Kidney (tissue), 14 donors: ENCODE measurements around the gene ZNF70. TPM values are rescaled to one million over a fixed set of nuclear protein-coding genes. Genes with fewer than 3 reads are reported as not detected.
A peak's percentile ranks its signal among the peaks of the same experiment; 100 is the strongest.

ENCODE experiments used
- DNase-seq, 5 donors: peaks; one replicate each; pipeline ENCODE4 v3.0.0-alpha.2; 2013 to 2020
- FAIRE-seq: peaks from 2 replicates; lab custom pipeline; 2012; peaks lifted over from hg19 to GRCh38; lab: Jason Lieb, UNC
- H3K27ac ChIP-seq, 2 donors: one replicate each; pipeline ENCODE4 v1.7.0; 2013; ENCODE audit warnings: low read depth in 2 of 2, low read length in 2 of 2, inconsistent platforms in 1 of 2
- H3K27me3 ChIP-seq: one replicate; pipeline ENCODE4 v1.7.1; 2013; ENCODE audit warnings: low read length, inconsistent platforms; ENCODE audit not compliant: control insufficient read depth, insufficient read depth
- H3K36me3 ChIP-seq, 3 donors: one replicate each; pipeline versions ENCODE4 v1.7.0 to v1.7.1; 2013; ENCODE audit warnings: low read length in 3 of 3, control low read depth in 1 of 3, inconsistent platforms in 1 of 3; ENCODE audit not compliant: insufficient read depth in 3 of 3, control insufficient read depth in 2 of 3
- H3K4me1 ChIP-seq, 3 donors: one replicate each; pipeline versions ENCODE4 v1.7.0 to v1.7.1; 2013; ENCODE audit warnings: low read length in 3 of 3, inconsistent platforms in 1 of 3, low read depth in 1 of 3; ENCODE audit not compliant: control insufficient read depth in 2 of 3, insufficient read depth in 2 of 3
- H3K4me3 ChIP-seq, 3 donors: one replicate each; pipeline versions ENCODE4 v1.7.0 to v1.8.1; 2013; ENCODE audit warnings: low read length in 3 of 3, control low read depth in 1 of 3, inconsistent platforms in 1 of 3
- H3K9ac ChIP-seq, 3 donors: one replicate each; pipeline versions ENCODE4 v1.7.0 to v1.7.1; 2013; ENCODE audit warnings: low read length in 3 of 3, control low read depth in 1 of 3, inconsistent platforms in 1 of 3
- H3K9me3 ChIP-seq, 3 donors: one replicate each; pipeline versions ENCODE4 v1.7.0 to v1.7.1; 2013; ENCODE audit warnings: low read length in 3 of 3, control low read depth in 1 of 3, inconsistent platforms in 1 of 3; ENCODE audit not compliant: control insufficient read depth in 2 of 3, insufficient read depth in 1 of 3
- intact Hi-C: fragments of 100-400 bp; cut with DNase I; formaldehyde crosslinking; loops from one replicate; pipeline ENCODE4 v1.11.1; 2022
- polyA plus RNA-seq: library from polyadenylated mRNA; stranded (reverse); fragments of 350-450 nt; fragmentation: Illumina TruSeq; extraction: RNeasy Lipid Tissue Mini Kit (QIAGEN cat#74804); gene quantifications from one replicate; pipeline ENCODE4 v1.2.3, GENCODE V29; 2014; ENCODE audit warnings: low read depth, low replicate concordance; ENCODE audit not compliant: insufficient read depth
- total RNA-seq: library from RNA; stranded (reverse); fragmentation: NEBNext Ultra II Directional; extraction: Animal tissue kit (Norgen Biotek cat#: 25700); gene quantifications from one replicate; pipeline ENCODE4 v1.2.1, GENCODE V29; 2021
- TF ChIP-seq, protein P1 (sequence below): IDR thresholded peaks from 3 replicates; pipeline ENCODE4 v1.5.1; 2012; ENCODE audit warnings: mild to moderate bottlenecking, moderate library complexity, borderline replicate concordance; ENCODE audit not compliant: insufficient read depth; ENCODE audit errors: extremely low read depth
- donor health status: control.
- donor health status: control.
- donor health status: control.
- donor health status: control.
- donor health status: control.
- donor health status: DM: yes; HTN: yes; CAD: no.
- donor health status: Normal renal cell carcinoma (clear cell type).

The ZNF70 gene
- total and polyA plus RNA-seq, 2 donors from 2014 or later, result 1.1 to 6.6 TPM

GRCh38 chr22:23720855-23721254, 30.1 kb downstream of the ZNF70 start:
- TF ChIP-seq, protein P1, sequence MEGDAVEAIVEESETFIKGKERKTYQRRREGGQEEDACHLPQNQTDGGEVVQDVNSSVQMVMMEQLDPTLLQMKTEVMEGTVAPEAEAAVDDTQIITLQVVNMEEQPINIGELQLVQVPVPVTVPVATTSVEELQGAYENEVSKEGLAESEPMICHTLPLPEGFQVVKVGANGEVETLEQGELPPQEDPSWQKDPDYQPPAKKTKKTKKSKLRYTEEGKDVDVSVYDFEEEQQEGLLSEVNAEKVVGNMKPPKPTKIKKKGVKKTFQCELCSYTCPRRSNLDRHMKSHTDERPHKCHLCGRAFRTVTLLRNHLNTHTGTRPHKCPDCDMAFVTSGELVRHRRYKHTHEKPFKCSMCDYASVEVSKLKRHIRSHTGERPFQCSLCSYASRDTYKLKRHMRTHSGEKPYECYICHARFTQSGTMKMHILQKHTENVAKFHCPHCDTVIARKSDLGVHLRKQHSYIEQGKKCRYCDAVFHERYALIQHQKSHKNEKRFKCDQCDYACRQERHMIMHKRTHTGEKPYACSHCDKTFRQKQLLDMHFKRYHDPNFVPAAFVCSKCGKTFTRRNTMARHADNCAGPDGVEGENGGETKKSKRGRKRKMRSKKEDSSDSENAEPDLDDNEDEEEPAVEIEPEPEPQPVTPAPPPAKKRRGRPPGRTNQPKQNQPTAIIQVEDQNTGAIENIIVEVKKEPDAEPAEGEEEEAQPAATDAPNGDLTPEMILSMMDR, result no peak
- peaks cover 0 to 6% (median 0%) of the 10 kb centered on the region in 3 donors for H3K4me1 ChIP-seq

DNA sequence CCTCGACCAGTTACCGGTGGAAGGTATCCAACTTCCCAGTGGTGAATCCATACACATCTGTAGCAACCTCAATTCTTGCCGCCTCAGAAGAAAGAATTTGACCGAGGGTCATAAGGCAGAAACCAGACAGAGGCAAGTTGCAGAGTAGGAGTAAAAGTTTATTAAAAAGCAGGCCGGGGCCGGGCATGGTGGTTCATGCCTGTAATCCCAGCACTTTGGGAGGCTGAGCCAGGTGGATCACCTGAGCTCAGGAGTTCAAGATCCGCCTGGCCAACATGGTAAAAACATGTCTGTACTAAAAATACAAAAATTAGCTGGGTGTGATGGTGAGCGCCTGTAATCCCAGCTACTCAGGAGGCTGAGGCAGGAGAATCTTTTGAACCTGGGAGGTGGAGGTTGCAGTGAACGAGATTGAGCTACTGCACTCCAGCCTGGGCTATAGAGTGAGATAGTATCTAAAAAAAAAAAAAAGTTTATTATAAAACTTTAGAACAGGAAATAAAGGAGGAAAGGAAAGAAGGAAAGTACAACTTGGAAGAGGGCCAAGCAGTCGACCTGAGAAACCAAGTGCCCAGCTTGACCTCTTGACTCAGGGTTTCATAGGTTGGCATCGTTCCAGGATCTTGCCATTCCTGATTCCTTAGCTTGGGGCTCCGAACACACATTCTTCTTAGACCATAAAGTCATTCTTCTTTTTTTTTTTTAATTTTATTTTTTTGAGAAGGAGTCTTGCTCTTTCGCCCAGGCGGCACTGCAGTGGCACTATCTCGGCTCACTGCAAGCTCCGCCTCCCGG, 32.3 kb downstream of the ZNF70 start:
- intact Hi-C loops, result no loop called here
- H3K27ac ChIP-seq, result no peak overlapping the region
- H3K4me3 ChIP-seq, result no peak overlapping the region
- FAIRE-seq (peak; percentile 63), DNase-seq (no peak)
- peaks cover 0 to 7% (median 0%) of the 10 kb centered on the region in 3 donors for H3K4me1 ChIP-seq
- TF ChIP-seq, protein P1, result no peak
- peaks cover 0 to 2% (median 0%) of the 10 kb centered on the region in 3 donors for H3K36me3 ChIP-seq
- H3K27me3 ChIP-seq, result no peaks in the 10 kb centered on the region
- H3K9ac ChIP-seq, result no peak overlapping the region
- H3K9me3 ChIP-seq, result no peaks in the 10 kb centered on the region

More at GRCh38 chr22:23720855-23721254, 30.1 kb downstream of the ZNF70 start:
- intact Hi-C loops, result no loop called here
- Histone ChIP-seq H3K27me3 (no peaks in the 10 kb centered on the region), H3K9me3 (no peaks in the 10 kb centered on the region), H3K4me3 (no peak overlapping the region), H3K36me3 (no peaks in the 10 kb centered on the region), H3K9ac (no peak overlapping the region), H3K27ac (no peak overlapping the region)
- FAIRE-seq, result no peak
- no peak for DNase-seq

DNA sequence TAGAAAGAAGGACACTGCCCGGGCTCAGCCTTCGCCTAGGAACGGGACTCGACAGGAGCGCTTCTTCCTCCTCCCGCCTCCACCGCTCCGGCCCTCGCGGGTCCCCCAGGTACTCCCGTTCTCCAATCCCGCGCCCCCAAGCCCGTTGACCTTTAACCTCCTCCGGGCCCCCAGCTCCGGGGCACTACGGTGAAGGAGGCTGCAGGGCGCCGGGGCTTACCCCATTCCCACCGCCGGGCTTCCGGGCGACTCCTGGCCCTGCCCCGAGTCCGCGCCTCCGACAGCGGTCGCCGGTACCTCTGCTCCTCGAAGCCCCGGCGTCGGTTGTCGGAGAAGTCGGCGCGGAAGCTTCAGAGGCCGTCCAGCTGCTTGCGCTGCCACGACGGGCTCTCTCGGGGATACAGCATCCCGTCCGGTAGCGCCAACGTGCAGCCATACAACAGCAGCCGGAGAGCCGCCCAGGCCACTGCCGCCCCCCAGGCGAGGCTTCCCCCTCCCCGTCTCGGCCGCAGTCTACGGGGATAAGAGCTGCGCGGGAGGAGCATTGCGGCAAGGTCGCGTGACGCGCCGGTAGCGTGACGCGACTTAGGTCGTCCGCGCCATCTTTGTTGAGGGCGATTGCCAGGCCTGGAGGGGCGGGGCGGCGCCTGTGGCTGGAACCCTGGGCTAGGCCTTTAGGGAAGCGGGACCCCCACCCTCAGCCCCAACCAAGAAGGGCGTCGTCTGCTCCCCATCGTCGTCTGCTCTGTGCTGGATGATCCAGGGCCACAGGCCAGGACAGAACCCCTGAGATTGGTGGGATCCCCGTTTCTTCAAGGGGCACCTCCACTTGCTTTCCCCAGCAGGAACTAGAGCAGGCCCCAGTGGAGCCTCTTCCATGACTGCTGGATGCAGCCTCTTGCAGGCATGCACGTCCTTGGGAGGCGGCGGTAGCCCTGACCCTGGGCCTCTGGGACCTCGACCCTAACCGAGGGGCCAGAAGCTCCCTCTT, 33.8 kb downstream of the ZNF70 start:
- Histone ChIP-seq H3K27ac (peak overlapping the region; percentile 63 to 83), H3K36me3 (peaks cover 0 to 5% (median 2%) of the 10 kb centered on the region in 3 donors), H3K9ac (peak overlapping the region; percentile 44 to 84 (median 73)), H3K9me3 (no peaks in the 10 kb centered on the region), H3K4me1 (peaks cover 0 to 7% (median 0%) of the 10 kb centered on the region in 3 donors), H3K27me3 (no peaks in the 10 kb centered on the region), H3K4me3 (peak overlapping the region; percentile 65 to 85 (median 77))
- DNase-seq (peak; percentile 89 to 94 (median 92)), FAIRE-seq (no peak)
- TF ChIP-seq, protein P1, result no peak
- intact Hi-C loops, result no loop called here
